HL-60 (cell line): ENCODE measurements around the gene FZD4.

Experiments
- DNase-seq, 2 experiments: peaks; one replicate each; pipeline ENCODE4 v3.0.0-alpha.2; 2010 to 2020; ENCODE audit warnings: low read depth in 1 of 2, low spot score in 1 of 2
- H3K27ac ChIP-seq: fragments of 250-450 bp; sonication (Bioruptor Pico); replicated peaks from 2 replicates; pipeline ENCODE4 v1.5.1; 2020; ENCODE audit warnings: mild to moderate bottlenecking, moderate library complexity
- H3K27me3 ChIP-seq: fragments of 250-450 bp; sonication (Bioruptor Pico); 2 replicates; pipeline ENCODE4 v1.5.1; 2021; ENCODE audit warnings: mild to moderate bottlenecking, moderate library complexity; ENCODE audit not compliant: insufficient read depth, poor library complexity, severe bottlenecking
- H3K4me3 ChIP-seq: replicated peaks from 2 replicates; pipeline ENCODE4 v1.5.1; 2011; ENCODE audit warnings: mild to moderate bottlenecking, control low read depth, low read length; ENCODE audit not compliant: insufficient read depth
- CTCF ChIP-seq: IDR thresholded peaks from one replicate; pipeline ENCODE4 v1.5.1; 2011; ENCODE audit warnings: low read length, control low read depth, inconsistent platforms; ENCODE audit not compliant: insufficient read depth
- GABPA ChIP-seq: IDR thresholded peaks from 2 replicates; pipeline ENCODE4 v1.6.1; 2012; ENCODE audit warnings: low read depth
- POLR2AphosphoS5 ChIP-seq: IDR thresholded peaks from 2 replicates; pipeline ENCODE4 v1.6.1; 2012; ENCODE audit warnings: low read depth
- SPI1 ChIP-seq: IDR thresholded peaks from 2 replicates; pipeline ENCODE4 v1.6.1; 2012; ENCODE audit warnings: low read depth, mild to moderate bottlenecking, borderline replicate concordance
- TF ChIP-seq, protein P1 (sequence below): IDR thresholded peaks from 2 replicates; pipeline ENCODE4 v1.6.1; 2012; ENCODE audit warnings: low read depth; ENCODE audit not compliant: insufficient replicate concordance

Gene FZD4

DNA sequence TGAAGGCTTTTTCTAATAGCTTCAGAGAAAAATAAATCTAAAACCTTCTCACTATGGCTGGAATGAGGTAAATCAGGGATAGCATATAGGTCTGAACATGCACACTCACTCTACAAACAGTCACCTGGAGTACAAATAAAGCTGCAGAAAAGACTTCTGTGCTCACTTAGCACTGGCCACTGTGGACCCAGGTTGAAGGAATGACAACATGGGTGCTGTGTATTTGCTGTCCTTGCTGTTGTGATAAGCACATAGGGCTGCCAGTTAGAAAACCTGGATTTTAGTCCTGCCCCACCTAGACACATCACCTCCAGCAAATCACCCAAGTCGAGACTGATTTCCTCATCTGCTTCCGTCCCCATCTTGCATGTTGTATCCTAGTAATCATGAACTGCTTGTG is 51.2 kb downstream of the FZD4 start:
- TF ChIP-seq CTCF (no peak), GABPA (no peak), SPI1 (no peak), POLR2AphosphoS5 (no peak)
- TF ChIP-seq, protein P1, sequence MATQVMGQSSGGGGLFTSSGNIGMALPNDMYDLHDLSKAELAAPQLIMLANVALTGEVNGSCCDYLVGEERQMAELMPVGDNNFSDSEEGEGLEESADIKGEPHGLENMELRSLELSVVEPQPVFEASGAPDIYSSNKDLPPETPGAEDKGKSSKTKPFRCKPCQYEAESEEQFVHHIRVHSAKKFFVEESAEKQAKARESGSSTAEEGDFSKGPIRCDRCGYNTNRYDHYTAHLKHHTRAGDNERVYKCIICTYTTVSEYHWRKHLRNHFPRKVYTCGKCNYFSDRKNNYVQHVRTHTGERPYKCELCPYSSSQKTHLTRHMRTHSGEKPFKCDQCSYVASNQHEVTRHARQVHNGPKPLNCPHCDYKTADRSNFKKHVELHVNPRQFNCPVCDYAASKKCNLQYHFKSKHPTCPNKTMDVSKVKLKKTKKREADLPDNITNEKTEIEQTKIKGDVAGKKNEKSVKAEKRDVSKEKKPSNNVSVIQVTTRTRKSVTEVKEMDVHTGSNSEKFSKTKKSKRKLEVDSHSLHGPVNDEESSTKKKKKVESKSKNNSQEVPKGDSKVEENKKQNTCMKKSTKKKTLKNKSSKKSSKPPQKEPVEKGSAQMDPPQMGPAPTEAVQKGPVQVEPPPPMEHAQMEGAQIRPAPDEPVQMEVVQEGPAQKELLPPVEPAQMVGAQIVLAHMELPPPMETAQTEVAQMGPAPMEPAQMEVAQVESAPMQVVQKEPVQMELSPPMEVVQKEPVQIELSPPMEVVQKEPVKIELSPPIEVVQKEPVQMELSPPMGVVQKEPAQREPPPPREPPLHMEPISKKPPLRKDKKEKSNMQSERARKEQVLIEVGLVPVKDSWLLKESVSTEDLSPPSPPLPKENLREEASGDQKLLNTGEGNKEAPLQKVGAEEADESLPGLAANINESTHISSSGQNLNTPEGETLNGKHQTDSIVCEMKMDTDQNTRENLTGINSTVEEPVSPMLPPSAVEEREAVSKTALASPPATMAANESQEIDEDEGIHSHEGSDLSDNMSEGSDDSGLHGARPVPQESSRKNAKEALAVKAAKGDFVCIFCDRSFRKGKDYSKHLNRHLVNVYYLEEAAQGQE, result no peak
- no peak overlapping the region for H3K27ac ChIP-seq
- no peak overlapping the region for H3K4me3 ChIP-seq
- no peaks in the 10 kb centered on the region for H3K27me3 ChIP-seq
- DNase-seq, result no peak

- Histone ChIP-seq H3K27ac (no peak overlapping the region), H3K27me3 (no peaks in the 10 kb centered on the region), H3K4me3 (no peak overlapping the region)
- no peak for DNase-seq
- TF ChIP-seq POLR2AphosphoS5 (no peak), CTCF (no peak), SPI1 (no peak), GABPA (no peak)
- TF ChIP-seq, protein P1, result no peak
These were observed 52.9 kb downstream of the FZD4 start for GRCh38 chr11:86902345-86902744.

DNA sequence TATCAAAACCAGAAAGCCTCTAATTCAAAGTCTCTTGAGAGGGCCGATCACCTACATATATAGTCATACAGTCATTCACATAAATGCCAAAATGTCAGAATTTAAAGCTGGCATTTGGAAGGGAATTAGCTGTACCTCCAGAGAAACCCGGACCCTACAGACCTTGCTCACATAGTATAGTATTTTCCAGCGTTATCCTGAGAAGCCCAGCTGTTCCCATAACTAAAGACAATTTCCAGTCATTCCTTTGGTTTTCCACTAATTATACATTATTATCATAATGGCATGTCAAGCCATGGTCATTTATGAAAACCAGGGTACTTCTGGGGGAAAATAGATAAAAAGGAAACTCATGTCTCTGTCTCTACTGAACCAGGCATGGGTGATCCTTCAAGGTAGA is 53.6 kb downstream of the FZD4 start:
- H3K27me3 ChIP-seq, result no peaks in the 10 kb centered on the region
- H3K4me3 ChIP-seq, result no peak overlapping the region
- no peak for TF ChIP-seq CTCF
- TF ChIP-seq POLR2AphosphoS5, result no peak
- no peak for TF ChIP-seq GABPA
- TF ChIP-seq, protein P1, result no peak
- TF ChIP-seq SPI1, result no peak
- no peak for DNase-seq
- H3K27ac ChIP-seq, result no peak overlapping the region
